Hematopoietic multipotent progenitor cell treated with erythropoietin and hydrocortisone succinate and interleukin-3 and kit ligand, for 17 days (in vitro differentiated cells): Measurements from ENCODE around the gene COPS6.
"Not testable (repeated sequence)": the region's sequence is repeated elsewhere in the genome, so short reads cannot be mapped to it uniquely, and the experiment has no call there.

ENCODE experiments used
- DNase-seq: peaks from one replicate; pipeline ENCODE4 v3.0.0-alpha.2; 2015; ENCODE audit warnings: low spot score

The COPS6 gene

DNA sequence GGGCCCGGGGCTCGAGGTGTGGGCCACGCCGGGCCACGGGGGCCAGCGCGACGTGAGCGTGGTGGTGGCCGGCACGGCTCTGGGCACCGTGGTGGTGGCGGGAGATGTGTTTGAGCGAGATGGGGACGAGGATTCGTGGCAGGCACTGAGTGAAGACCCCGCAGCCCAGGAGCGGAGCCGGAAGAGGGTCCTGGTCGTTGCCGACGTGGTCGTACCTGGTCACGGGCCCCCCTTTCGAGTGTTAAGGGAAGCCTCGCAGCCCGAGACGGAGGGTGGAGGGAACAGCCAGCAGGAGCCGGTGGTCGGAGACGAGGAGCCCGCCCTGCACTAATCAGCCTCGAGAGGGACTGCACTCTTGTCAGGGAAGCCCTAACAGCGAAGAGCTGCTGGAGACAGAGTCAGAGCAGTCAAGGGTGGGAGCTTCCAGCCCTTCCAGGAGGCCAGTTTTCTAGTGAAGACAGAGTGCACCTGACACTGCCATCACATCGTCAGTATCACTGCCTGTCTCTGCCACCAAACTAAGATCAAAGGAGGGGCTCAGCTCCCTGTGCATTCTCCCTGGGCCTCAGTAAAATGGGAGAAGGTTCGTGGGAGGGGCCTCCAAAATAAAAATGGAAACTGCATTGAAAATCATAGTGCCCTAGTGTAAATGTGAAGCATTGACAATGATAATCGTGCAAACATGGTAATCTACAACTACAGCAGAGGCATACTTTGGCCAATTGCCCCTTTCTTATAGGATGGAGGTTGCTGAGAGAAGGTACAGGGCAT is 39.3 kb downstream of the COPS6 start:
- peak; percentile 16 for DNase-seq

DNA sequence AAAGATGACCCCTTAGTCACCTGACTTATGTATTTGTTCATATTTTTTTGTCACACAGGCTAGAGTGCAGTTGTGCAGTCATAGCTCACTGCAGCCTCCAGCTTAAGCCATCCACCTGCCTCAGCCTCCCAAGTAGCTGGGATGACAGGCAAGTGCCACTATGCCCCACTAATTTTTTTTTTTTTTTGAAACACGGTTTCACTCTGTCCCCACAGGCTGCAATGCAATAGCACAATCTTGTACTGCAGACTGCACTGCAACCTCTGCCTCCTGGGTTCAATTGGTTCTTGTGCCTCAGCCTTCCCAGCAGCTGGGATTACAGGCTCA is 39.8 kb downstream of the COPS6 start:
- no peak for DNase-seq

DNA sequence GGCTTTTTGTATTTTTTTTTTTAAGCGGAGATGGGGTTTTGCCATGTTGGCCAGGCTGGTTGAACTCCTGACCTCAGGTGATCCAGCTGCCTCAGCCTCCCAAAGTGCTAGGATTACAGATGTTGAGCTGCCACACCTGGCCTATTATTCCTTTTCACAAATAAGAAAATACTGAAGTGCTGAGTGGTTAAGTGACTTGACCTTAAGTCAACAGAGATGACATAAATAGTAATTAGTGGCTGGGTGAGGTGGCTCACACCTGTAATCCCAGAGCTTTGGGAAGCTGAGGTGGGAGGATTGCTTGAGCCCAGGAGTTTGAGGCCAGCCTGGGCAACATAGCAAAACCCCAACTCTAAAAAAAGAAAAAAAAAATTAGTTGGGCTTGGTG is 41.4 kb downstream of the COPS6 start:
- not testable (repeated sequence) for DNase-seq

DNA sequence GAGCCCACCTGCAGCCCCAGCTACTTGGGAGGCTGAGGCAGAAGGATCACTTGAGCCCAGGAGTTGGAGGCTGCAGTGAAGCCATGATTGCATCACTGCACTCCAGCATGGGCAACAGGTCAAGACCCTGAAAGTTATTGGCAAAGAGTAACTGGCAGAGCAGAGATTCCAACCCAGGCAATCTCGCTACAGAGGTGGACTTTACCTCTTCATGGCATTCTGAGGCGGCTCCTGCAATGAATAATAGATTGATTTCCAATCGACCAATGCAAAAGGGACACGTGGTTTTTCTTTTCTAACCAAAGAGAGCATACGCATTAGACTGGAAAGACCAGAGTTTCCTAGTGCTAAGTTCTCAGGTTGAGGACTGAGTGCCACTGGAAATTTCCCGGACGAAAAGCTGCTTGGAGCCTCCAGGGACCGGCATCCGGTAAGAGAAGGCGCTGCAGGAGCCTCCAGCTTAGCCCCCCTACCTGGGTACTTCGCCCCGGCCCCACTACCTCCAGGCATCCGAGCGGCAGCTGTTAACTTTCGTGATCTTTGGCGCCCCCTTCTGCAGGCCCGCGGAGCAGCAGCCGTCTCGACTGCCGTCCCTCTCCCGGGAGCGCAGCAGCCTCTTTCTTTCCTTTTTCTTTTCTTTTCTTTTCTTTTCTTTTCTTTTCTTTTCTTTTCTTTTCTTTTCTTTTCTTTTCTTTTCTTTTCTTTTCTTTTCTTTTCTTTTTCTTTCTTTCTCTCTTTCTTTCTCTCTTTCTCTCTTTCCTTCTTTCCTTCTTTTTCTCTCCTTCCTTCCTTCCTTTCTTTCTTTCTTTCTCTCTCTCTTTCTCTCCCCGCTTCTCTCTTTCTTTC is 42.1 kb downstream of the COPS6 start:
- peak; percentile 82 for DNase-seq

DNA sequence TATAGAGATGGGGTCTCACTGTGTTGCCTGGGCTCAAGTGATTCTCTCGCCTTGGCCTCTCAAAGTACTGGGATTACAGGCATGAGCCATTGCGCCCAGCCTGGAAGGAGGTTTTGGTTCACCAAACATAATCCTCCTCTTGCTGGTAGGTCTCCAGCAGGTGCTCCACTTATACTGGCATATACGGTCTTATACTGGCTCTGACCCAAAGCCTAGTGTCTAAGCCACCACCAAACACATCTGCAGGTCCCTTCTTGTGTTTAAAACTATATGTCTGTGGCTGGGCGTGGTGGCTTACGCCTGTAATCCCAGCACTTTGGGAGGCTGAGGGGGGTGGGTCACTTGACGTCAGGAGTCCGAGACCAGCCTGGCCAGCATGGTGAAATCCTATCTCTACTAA is 43.4 kb downstream of the COPS6 start:
- no peak for DNase-seq

DNA sequence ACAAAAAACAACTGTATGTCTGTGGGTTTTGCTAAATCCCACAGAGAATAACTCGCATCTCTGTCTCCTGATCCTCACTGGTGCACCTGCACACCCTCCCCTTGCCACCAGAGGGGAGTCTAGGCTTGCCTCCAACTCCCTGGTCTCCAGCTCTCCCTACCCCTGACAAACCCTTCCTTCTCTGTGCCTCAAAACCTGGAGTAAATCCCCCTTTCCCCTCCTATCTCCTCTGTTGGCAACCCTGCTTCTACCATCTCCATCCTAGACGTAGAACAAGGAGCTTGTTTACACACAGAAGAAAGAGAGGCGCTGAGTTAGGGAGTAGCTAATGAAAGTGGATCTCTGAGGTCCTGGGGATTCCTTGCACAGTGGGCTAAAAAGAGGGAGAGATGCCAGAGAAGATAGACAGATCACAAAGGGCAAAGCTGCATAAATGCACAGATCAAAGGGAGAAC is 44.0 kb downstream of the COPS6 start:
- DNase-seq, result peak; percentile 70

DNA sequence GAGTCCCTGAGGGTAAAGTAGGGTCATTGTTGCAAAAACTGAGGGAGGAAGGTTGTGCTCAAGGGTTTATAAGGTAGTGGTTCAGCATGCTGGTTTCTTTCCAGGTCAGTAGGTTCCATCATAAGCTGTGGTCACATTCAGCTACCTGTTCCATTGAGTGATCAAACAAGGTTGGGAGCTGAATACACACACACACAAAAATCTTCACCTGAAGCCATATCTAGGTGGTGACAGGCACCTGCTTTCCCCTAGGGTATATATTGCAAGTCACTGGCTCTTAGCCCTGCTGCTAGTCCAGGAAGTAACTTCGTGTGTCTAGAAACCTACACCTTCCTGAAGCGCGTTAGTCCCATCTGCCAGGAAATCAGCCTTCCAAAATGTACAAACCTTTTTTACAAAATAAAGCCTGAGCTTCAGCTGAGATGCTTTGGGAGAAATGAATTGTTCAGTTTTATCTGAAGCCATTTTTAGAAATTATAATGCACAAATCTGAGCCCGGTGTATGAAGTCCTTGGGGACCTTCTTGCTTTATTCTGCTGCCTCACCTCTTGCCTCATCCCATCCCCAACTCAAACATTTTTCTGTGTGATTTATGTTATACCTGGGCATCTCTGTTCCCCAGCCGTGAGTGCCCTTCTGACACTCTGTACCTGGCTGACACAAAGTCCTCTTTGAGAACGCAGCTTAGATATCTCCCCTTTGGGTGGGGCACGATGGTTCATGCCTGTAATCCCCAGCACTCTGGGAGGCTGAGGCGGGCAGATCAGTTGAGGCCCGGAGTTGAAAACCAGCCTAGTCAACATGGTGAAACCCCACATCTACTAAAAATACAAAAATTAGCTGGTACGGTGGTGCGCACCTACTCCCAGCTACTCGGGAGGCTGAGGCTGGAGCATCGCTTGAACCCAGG is 49.3 kb downstream of the COPS6 start:
- no peak for DNase-seq

DNA sequence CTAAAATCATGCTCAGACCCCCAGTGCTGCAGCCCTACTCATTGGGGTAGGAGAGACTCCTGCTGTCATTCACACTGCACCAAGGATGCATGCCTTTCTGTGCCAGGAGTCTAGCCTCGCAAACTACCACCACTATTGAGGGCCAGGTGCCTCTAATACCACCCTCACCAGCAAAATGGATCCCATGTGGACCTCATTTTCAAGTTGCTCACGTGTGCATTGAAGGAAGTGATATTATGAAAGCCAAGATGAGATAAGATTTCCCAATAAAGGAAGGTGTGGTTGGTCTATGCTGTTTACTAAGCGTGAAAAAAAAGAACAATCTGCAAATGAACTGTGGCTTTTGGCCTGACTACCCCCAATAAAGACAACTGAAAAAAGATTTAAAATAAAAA is 52.8 kb downstream of the COPS6 start:
- no peak for DNase-seq
